HEK293 (cell line): ENCODE measurements around the gene KIRREL3.

Source experiments
- KLF16 ChIP-seq: fragments of 450-650 bp; formaldehyde crosslinking; IDR thresholded peaks from 2 replicates; pipeline ENCODE4 v1.5.1; 2017; ENCODE audit warnings: missing biosample characterization, missing genetic modification characterization
- OSR2 ChIP-seq: fragments of 450-650 bp; formaldehyde crosslinking; IDR thresholded peaks from 2 replicates; pipeline ENCODE4 v1.5.1; 2016; ENCODE audit warnings: missing biosample characterization, missing genetic modification characterization
- YY1 ChIP-seq: fragments of 450-650 bp; formaldehyde crosslinking; IDR thresholded peaks from 2 replicates; pipeline ENCODE4 v1.5.1; 2018; ENCODE audit warnings: missing biosample characterization, missing genetic modification characterization
- ZBTB8A ChIP-seq: fragments of 450-650 bp; formaldehyde crosslinking; IDR thresholded peaks from 2 replicates; pipeline ENCODE4 v1.5.1; 2016; ENCODE audit warnings: missing biosample characterization, missing genetic modification characterization
- ZNF24 ChIP-seq: fragments of 450-650 bp; formaldehyde crosslinking; IDR thresholded peaks from 2 replicates; pipeline ENCODE4 v1.5.1; 2016; ENCODE audit warnings: missing biosample characterization, missing genetic modification characterization
- ZNF274 ChIP-seq, 2 experiments: fragments of 200-500 bp in 1 of 2; fragments of 450-650 bp in 1 of 2; sonication (Bioruptor generic) in 1 of 2; formaldehyde crosslinking in 1 of 2; IDR thresholded peaks; 2 replicates each; pipeline versions ENCODE4 v1.5.1 to v1.6.1; 2014 to 2016; ENCODE audit warnings: borderline replicate concordance in 1 of 2, inconsistent platforms in 1 of 2, low read length in 1 of 2, missing biosample characterization in 1 of 2, missing genetic modification characterization in 1 of 2
- ZNF292 ChIP-seq: fragments of 450-650 bp; formaldehyde crosslinking; IDR thresholded peaks from 2 replicates; pipeline ENCODE4 v1.5.1; 2016; ENCODE audit warnings: low read depth, missing biosample characterization, missing genetic modification characterization, borderline replicate concordance
- ZNF311 ChIP-seq: fragments of 450-650 bp; formaldehyde crosslinking; IDR thresholded peaks from 2 replicates; pipeline ENCODE4 v1.5.1; 2017; ENCODE audit warnings: missing biosample characterization, missing genetic modification characterization, borderline replicate concordance
- ZNF548 ChIP-seq: fragments of 450-650 bp; formaldehyde crosslinking; IDR thresholded peaks from 2 replicates; pipeline ENCODE4 v1.5.1; 2016; ENCODE audit warnings: missing biosample characterization, missing genetic modification characterization
- TF ChIP-seq, protein P1 (sequence below): fragments of 450-650 bp; formaldehyde crosslinking; conservative IDR thresholded peaks from 2 replicates; pipeline ENCODE4 v1.5.1; 2016; ENCODE audit warnings: low read depth, missing biosample characterization, missing genetic modification characterization
- TF ChIP-seq, protein P2 (sequence below): fragments of 450-650 bp; formaldehyde crosslinking; IDR thresholded peaks from 2 replicates; pipeline ENCODE4 v1.5.1; 2016; ENCODE audit warnings: missing biosample characterization, missing genetic modification characterization
- TF ChIP-seq, protein P3 (sequence below): fragments of 450-650 bp; formaldehyde crosslinking; IDR thresholded peaks from 2 replicates; pipeline ENCODE4 v1.5.1; 2016; ENCODE audit warnings: missing biosample characterization, missing genetic modification characterization

DNA sequence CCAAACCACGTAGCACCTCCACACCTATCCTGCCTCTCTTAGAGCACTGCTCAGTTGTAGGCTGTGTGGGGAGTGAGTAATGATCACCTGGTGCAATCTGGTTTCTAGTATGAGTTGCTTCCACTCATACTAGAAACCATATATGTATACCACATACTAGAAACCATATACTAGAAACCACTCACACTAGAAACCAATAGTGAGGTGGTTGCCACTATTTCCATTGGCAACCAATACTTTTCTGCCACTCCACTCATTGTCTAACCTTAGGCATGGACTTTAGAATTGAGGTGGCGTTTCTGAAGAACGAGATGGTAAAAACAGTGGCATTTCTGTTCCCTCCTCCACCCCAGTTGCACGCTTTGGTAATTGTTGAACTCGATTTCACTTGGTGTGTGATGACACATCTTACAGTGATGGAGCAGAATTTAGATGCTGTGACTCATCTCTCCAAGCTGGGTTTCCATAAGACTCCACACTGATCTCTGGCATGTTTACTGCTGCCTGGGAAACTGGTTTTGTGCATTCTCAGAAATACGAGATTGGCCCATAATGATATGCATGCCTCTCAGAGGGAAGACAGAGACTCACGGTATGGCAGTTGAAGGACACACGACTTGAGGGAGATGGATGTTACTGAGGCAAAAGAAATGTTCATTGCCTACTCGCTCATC, 82.9 kb downstream of the KIRREL3 start:
- no peak for TF ChIP-seq ZNF311
- TF ChIP-seq, protein P1, sequence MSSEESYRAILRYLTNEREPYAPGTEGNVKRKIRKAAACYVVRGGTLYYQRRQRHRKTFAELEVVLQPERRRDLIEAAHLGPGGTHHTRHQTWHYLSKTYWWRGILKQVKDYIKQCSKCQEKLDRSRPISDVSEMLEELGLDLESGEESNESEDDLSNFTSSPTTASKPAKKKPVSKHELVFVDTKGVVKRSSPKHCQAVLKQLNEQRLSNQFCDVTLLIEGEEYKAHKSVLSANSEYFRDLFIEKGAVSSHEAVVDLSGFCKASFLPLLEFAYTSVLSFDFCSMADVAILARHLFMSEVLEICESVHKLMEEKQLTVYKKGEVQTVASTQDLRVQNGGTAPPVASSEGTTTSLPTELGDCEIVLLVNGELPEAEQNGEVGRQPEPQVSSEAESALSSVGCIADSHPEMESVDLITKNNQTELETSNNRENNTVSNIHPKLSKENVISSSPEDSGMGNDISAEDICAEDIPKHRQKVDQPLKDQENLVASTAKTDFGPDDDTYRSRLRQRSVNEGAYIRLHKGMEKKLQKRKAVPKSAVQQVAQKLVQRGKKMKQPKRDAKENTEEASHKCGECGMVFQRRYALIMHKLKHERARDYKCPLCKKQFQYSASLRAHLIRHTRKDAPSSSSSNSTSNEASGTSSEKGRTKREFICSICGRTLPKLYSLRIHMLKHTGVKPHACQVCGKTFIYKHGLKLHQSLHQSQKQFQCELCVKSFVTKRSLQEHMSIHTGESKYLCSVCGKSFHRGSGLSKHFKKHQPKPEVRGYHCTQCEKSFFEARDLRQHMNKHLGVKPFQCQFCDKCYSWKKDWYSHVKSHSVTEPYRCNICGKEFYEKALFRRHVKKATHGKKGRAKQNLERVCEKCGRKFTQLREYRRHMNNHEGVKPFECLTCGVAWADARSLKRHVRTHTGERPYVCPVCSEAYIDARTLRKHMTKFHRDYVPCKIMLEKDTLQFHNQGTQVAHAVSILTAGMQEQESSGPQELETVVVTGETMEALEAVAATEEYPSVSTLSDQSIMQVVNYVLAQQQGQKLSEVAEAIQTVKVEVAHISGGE (tag by site-specific recombination): no peak
- no peak for TF ChIP-seq ZBTB8A (tag by site-specific recombination)
- TF ChIP-seq, protein P2, sequence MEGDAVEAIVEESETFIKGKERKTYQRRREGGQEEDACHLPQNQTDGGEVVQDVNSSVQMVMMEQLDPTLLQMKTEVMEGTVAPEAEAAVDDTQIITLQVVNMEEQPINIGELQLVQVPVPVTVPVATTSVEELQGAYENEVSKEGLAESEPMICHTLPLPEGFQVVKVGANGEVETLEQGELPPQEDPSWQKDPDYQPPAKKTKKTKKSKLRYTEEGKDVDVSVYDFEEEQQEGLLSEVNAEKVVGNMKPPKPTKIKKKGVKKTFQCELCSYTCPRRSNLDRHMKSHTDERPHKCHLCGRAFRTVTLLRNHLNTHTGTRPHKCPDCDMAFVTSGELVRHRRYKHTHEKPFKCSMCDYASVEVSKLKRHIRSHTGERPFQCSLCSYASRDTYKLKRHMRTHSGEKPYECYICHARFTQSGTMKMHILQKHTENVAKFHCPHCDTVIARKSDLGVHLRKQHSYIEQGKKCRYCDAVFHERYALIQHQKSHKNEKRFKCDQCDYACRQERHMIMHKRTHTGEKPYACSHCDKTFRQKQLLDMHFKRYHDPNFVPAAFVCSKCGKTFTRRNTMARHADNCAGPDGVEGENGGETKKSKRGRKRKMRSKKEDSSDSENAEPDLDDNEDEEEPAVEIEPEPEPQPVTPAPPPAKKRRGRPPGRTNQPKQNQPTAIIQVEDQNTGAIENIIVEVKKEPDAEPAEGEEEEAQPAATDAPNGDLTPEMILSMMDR (tag by site-specific recombination): no peak
- TF ChIP-seq, protein P3, sequence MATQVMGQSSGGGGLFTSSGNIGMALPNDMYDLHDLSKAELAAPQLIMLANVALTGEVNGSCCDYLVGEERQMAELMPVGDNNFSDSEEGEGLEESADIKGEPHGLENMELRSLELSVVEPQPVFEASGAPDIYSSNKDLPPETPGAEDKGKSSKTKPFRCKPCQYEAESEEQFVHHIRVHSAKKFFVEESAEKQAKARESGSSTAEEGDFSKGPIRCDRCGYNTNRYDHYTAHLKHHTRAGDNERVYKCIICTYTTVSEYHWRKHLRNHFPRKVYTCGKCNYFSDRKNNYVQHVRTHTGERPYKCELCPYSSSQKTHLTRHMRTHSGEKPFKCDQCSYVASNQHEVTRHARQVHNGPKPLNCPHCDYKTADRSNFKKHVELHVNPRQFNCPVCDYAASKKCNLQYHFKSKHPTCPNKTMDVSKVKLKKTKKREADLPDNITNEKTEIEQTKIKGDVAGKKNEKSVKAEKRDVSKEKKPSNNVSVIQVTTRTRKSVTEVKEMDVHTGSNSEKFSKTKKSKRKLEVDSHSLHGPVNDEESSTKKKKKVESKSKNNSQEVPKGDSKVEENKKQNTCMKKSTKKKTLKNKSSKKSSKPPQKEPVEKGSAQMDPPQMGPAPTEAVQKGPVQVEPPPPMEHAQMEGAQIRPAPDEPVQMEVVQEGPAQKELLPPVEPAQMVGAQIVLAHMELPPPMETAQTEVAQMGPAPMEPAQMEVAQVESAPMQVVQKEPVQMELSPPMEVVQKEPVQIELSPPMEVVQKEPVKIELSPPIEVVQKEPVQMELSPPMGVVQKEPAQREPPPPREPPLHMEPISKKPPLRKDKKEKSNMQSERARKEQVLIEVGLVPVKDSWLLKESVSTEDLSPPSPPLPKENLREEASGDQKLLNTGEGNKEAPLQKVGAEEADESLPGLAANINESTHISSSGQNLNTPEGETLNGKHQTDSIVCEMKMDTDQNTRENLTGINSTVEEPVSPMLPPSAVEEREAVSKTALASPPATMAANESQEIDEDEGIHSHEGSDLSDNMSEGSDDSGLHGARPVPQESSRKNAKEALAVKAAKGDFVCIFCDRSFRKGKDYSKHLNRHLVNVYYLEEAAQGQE (tag by site-specific recombination): no peak
- no peak for TF ChIP-seq ZNF548 (tag by site-specific recombination)
- TF ChIP-seq ZNF24 (tag by site-specific recombination): no peak
- no peak for TF ChIP-seq YY1 (tag by site-specific recombination)
- TF ChIP-seq OSR2 (tag by site-specific recombination): no peak
- no peak for TF ChIP-seq KLF16 (tag by site-specific recombination)
- TF ChIP-seq ZNF274 (IDR thresholded peaks at IDR 0.05; ENCODE audit: low read length): no peak
- no peak for TF ChIP-seq ZNF274 (tag by site-specific recombination; IDR thresholded peaks at IDR 0.05; ENCODE audit: borderline replicate concordance)
- no peak for TF ChIP-seq ZNF292 (tag by site-specific recombination)
